MCF 10A (cell line): ENCODE data around the gene ALDH3B1. TPM values are rescaled to one million over a fixed set of nuclear protein-coding genes. Genes with fewer than 3 reads are reported as not detected.

Experiments used
- BruUV-seq: library from RNA; stranded (reverse); fragments of 400-500 nt; replicated peaks from 2 replicates; lab custom pipeline; 2021; lab: Mats Ljungman, UMichigan
- CTCF ChIA-PET: fragments of 300-600 bp; sonication (Branson Sonifier 250); formaldehyde crosslinking; extraction: SDS; loops from one replicate; lab custom pipeline; 2021; ENCODE audit warnings: antibody characterized with exemption, inconsistent platforms; lab: Yijun Ruan, JAX
- POLR2A ChIA-PET: fragments of 300-600, 350-650 bp; sonication (Branson Sonifier 250); formaldehyde crosslinking; extraction: SDS; loops from one replicate; lab custom pipeline; 2020; ENCODE audit warnings: antibody characterized with exemption, inconsistent platforms; lab: Yijun Ruan, JAX
- DNase-seq: peaks from one replicate; pipeline ENCODE4 v3.0.0-alpha.2; 2018; ENCODE audit not compliant: unreplicated experiment
- H3K27ac Mint-ChIP-seq: one replicate; pipeline ENCODE4 v1.8.0; 2022; ENCODE audit warnings: mild to moderate bottlenecking, low read depth, mixed read lengths; ENCODE audit not compliant: unreplicated experiment
- H3K27me3 Mint-ChIP-seq: one replicate; pipeline ENCODE4 v1.8.0; 2022; ENCODE audit warnings: mixed read lengths; ENCODE audit not compliant: insufficient read depth, unreplicated experiment
- H3K36me3 Mint-ChIP-seq: one replicate; pipeline ENCODE4 v1.8.0; 2022; ENCODE audit warnings: mild to moderate bottlenecking, moderate library complexity, mixed read lengths; ENCODE audit not compliant: insufficient read depth, unreplicated experiment
- H3K4me1 Mint-ChIP-seq: one replicate; pipeline ENCODE4 v1.8.0; 2022; ENCODE audit warnings: mixed read lengths; ENCODE audit not compliant: insufficient read depth, unreplicated experiment
- H3K4me3 Mint-ChIP-seq: one replicate; pipeline ENCODE4 v1.8.0; 2022; ENCODE audit warnings: mild to moderate bottlenecking, moderate library complexity, mixed read lengths; ENCODE audit not compliant: unreplicated experiment
- H3K9me3 Mint-ChIP-seq: one replicate; pipeline ENCODE4 v1.8.0; 2022; ENCODE audit warnings: mixed read lengths; ENCODE audit not compliant: unreplicated experiment
- intact Hi-C: fragments of 100-400 bp; cut with micrococcal nuclease; formaldehyde crosslinking; loops from 2 replicates; pipeline ENCODE4 v1.14.1; 2022
- total RNA-seq: library from RNA; stranded (reverse); gene quantifications from 2 replicates; pipeline ENCODE4 v1.2.3, GENCODE V29; 2022
- TF ChIP-seq, protein P1 (sequence below): fragments of 200-600 bp; IDR thresholded peaks from one replicate; pipeline ENCODE4 v1.8.0; 2022; ENCODE audit warnings: antibody characterized with exemption, mild to moderate bottlenecking; ENCODE audit not compliant: unreplicated experiment

Gene ALDH3B1
- total RNA-seq, 1 experiment from 2014 or later, result 37.2 TPM

DNA sequence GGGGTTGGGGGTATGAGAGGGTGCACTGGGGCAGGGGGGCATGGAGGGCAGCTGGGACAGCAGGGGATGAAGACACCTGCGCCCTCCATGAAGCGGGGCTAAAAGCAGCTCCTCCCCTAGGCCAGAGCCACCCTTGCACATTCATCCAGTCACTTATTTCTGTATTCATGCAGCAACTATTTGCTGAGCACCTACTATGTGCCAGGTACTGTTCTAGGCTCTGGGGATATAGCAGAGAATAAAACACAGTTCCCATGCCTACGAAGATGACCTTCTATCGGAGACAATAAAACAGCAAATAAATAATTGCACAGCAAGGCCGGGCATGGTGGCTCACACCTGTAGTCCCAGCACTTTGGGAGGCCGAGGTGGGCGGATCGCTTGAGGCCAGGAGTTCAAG lies 5.3 kb downstream of the ALDH3B1 start:
- intact Hi-C loops, result no loop called here
- H3K4me3 Mint-ChIP-seq, result no peak overlapping the region
- POLR2A ChIA-PET, result interaction anchor here (0.6 to 4.9 kb wide), 4 partner anchors 9 to 258 kb away, joined by 3 to 59 read pairs (median 4); partner anchors contain the start of gene NDUFS8

DNA sequence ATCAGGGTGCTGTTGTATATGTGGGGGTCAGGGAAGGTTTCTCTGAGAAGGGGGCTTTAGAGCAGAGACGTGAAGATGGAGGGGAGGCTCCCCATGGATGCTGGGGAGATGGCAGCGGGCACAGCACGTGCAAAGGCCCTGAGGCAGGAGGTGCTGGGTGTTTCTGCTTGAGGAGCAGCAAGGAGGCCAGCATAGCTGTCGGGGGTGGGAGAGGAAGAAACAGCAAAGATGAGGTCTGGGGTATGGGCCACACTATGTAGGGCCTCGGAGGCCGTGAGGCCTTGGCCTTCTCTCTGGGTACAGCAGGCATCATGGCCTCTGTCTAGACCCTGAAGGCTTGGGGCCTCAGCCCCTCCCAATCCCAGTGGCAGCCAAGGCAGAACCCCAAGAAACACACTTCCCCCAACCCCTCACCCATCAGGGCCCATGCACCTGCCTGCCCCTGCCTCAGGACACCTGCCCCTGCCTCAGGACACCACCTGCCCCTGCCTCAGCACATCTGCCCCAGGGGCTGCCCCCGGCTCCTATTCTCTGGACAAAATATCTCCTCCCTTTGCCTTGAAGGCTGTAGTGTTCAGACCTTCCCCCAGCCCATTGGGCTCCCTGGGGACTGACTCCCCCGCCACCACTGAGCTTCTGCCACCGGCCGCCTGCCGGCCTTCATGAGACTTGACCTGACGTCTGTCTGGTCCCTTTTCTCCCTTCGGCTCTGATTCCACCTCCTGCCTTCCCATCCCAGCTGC lies 6.2 kb downstream of the ALDH3B1 start:
- intact Hi-C loops, result no loop called here
- ChIA-PET POLR2A (interaction anchor here (0.9 to 4.9 kb wide), 2 partner anchors 14 to 21 kb away, joined by 3 to 59 read pairs; partner anchors contain the start of gene NDUFS8), CTCF (interaction anchor here (0.6 to 0.7 kb wide), 2 partner anchors 13 to 491 kb away, joined by 4 read pairs; no protein-coding TSS in a partner anchor)
- DNase-seq, result no peak
- Mint-ChIP-seq H3K4me1 (peaks cover 75% of the 10 kb centered on the region), H3K36me3 (peaks cover 47% of the 10 kb centered on the region), H3K27ac (peak overlapping the region; percentile 88), H3K27me3 (no peaks in the 10 kb centered on the region), H3K4me3 (peak overlapping the region; percentile 32), H3K9me3 (no peaks in the 10 kb centered on the region)
- TF ChIP-seq, protein P1, sequence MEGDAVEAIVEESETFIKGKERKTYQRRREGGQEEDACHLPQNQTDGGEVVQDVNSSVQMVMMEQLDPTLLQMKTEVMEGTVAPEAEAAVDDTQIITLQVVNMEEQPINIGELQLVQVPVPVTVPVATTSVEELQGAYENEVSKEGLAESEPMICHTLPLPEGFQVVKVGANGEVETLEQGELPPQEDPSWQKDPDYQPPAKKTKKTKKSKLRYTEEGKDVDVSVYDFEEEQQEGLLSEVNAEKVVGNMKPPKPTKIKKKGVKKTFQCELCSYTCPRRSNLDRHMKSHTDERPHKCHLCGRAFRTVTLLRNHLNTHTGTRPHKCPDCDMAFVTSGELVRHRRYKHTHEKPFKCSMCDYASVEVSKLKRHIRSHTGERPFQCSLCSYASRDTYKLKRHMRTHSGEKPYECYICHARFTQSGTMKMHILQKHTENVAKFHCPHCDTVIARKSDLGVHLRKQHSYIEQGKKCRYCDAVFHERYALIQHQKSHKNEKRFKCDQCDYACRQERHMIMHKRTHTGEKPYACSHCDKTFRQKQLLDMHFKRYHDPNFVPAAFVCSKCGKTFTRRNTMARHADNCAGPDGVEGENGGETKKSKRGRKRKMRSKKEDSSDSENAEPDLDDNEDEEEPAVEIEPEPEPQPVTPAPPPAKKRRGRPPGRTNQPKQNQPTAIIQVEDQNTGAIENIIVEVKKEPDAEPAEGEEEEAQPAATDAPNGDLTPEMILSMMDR, result no peak
- BruUV-seq, result no TSS peak

More for the DNA sequence above, 5.3 kb downstream of the ALDH3B1 start:
- no peak for DNase-seq
- no peak overlapping the region for H3K27ac Mint-ChIP-seq
- H3K27me3 Mint-ChIP-seq, result no peaks in the 10 kb centered on the region
- CTCF ChIA-PET, result no interaction called here
- peaks cover 75% of the 10 kb centered on the region for H3K4me1 Mint-ChIP-seq
- H3K9me3 Mint-ChIP-seq, result no peaks in the 10 kb centered on the region
- H3K36me3 Mint-ChIP-seq, result peaks cover 48% of the 10 kb centered on the region
- no TSS peak for BruUV-seq
- TF ChIP-seq, protein P1, result no peak

DNA sequence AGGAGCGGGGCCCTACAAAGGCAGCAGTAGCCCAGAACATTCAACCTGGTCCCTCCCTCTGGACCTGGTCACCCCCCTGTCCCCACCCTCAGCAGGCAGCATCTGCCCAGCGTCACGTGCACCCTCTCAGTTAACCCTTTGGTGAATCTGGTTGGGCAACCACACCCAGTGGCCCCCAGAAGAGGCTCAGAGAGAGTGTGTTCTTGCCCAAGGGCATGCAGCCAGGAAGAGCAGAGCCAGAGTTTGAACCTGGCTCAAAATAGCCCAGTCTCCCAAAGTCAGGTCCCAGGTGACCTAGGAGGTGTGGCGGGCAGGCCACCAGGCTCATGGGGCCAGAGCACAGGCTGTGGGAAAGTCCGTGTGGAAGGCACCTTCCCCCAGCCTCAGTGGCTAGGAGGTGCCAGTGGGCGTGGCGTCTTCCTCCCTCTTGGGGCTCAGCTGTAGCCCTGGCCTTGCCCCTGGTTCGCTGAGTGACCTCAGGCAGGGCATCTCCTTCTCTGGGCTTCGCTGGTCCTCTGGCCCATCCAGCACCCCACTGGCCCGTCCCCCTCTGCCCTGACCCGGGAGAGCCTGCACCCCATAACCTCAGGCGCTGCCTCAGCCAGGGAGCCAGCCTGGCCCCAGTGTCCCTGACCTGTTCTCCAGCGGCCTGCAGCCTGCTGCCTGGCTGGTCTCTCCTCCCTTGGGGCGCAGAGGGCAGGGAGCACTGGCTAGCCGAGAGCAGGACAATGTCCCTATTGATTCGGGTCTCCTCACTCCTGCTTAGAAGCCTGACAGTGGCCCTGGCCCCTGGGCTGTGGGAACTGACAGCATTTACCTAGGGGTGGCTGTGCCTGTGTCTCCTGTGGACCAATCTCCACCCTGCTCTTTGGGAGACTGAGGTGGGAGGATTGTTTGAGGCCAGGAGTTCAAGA lies 7.0 kb downstream of the ALDH3B1 start:
- intact Hi-C loops, result no loop called here

More for the DNA sequence above, 7.0 kb downstream of the ALDH3B1 start:
- BruUV-seq, result no TSS peak
- Mint-ChIP-seq H3K4me3 (peak overlapping the region; percentile 32), H3K27me3 (no peaks in the 10 kb centered on the region), H3K27ac (peak overlapping the region; percentile 88), H3K4me1 (peaks cover 67% of the 10 kb centered on the region), H3K36me3 (peaks cover 50% of the 10 kb centered on the region), H3K9me3 (no peaks in the 10 kb centered on the region)
- ChIA-PET POLR2A (interaction anchor here (0.9 to 4.9 kb wide), 2 partner anchors 13 to 20 kb away, joined by 3 to 59 read pairs; partner anchors contain the start of gene NDUFS8), CTCF (interaction anchor here (0.6 to 0.7 kb wide), 2 partner anchors 13 to 490 kb away, joined by 4 read pairs; no protein-coding TSS in a partner anchor)
- TF ChIP-seq, protein P1, result no peak
- DNase-seq, result peak; percentile 49
